Neural cell (in vitro differentiated cells): ENCODE data around the gene P2RX6.

Experiments
- CTCF ChIP-seq: fragments of 450-650 bp; IDR thresholded peaks from 2 replicates; pipeline ENCODE4 v1.5.1; 2014; ENCODE audit warnings: antibody characterized with exemption, mild to moderate bottlenecking, moderate library complexity; ENCODE audit not compliant: poor library complexity, severe bottlenecking
- EZH2 ChIP-seq: fragments of 200-600, 300-800 bp; shearing (Covaris generic), sonication (generic); IDR thresholded peaks from 2 replicates; pipeline ENCODE4 v1.6.1; 2014; ENCODE audit warnings: antibody characterized with exemption, low read length, borderline replicate concordance, mild to moderate bottlenecking; ENCODE audit not compliant: insufficient read depth, poor library complexity, severe bottlenecking
- POLR2AphosphoS5 ChIP-seq: IDR thresholded peaks from 2 replicates; pipeline ENCODE4 v1.6.1; 2012
- RAD21 ChIP-seq: fragments of 450-650 bp; conservative IDR thresholded peaks from 2 replicates; pipeline ENCODE4 v1.6.1; 2014; ENCODE audit warnings: antibody characterized with exemption, mild to moderate bottlenecking, moderate library complexity
- TF ChIP-seq, protein P1 (sequence below): IDR thresholded peaks from 2 replicates; pipeline ENCODE4 v1.6.1; 2012; ENCODE audit warnings: borderline replicate concordance

- TF ChIP-seq CTCF (no peak), EZH2 (no peak), POLR2AphosphoS5 (no peak), RAD21 (no peak)
- TF ChIP-seq, protein P1, sequence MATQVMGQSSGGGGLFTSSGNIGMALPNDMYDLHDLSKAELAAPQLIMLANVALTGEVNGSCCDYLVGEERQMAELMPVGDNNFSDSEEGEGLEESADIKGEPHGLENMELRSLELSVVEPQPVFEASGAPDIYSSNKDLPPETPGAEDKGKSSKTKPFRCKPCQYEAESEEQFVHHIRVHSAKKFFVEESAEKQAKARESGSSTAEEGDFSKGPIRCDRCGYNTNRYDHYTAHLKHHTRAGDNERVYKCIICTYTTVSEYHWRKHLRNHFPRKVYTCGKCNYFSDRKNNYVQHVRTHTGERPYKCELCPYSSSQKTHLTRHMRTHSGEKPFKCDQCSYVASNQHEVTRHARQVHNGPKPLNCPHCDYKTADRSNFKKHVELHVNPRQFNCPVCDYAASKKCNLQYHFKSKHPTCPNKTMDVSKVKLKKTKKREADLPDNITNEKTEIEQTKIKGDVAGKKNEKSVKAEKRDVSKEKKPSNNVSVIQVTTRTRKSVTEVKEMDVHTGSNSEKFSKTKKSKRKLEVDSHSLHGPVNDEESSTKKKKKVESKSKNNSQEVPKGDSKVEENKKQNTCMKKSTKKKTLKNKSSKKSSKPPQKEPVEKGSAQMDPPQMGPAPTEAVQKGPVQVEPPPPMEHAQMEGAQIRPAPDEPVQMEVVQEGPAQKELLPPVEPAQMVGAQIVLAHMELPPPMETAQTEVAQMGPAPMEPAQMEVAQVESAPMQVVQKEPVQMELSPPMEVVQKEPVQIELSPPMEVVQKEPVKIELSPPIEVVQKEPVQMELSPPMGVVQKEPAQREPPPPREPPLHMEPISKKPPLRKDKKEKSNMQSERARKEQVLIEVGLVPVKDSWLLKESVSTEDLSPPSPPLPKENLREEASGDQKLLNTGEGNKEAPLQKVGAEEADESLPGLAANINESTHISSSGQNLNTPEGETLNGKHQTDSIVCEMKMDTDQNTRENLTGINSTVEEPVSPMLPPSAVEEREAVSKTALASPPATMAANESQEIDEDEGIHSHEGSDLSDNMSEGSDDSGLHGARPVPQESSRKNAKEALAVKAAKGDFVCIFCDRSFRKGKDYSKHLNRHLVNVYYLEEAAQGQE = no peak
Observed at GRCh38 chr22:21051831-21052400, 37.0 kb downstream of the P2RX6 start.
